Hematopoietic multipotent progenitor cell (in vitro differentiated cells): ENCODE results near the gene JMJD1C. TPM values are rescaled to one million over a fixed set of nuclear protein-coding genes. Genes with fewer than 3 reads are reported as not detected.
"Not testable (repeated sequence)": the region's sequence is repeated elsewhere in the genome, so short reads cannot be mapped to it uniquely, and the experiment has no call there.

ENCODE experiments used
- DNase-seq, 3 donors: peaks; one replicate each; pipeline ENCODE4 v3.0.0-alpha.2; 2011 to 2015; ENCODE audit warnings: low read depth in 2 of 3, low spot score in 2 of 3
- total RNA-seq: library from RNA; depleted of rRNA; stranded (reverse); fragments of >200 nt; gene quantifications from one replicate; pipeline ENCODE4 v1.2.3, GENCODE V29; 2012

Gene JMJD1C
- total RNA-seq, 1 donor: 177 TPM

DNA sequence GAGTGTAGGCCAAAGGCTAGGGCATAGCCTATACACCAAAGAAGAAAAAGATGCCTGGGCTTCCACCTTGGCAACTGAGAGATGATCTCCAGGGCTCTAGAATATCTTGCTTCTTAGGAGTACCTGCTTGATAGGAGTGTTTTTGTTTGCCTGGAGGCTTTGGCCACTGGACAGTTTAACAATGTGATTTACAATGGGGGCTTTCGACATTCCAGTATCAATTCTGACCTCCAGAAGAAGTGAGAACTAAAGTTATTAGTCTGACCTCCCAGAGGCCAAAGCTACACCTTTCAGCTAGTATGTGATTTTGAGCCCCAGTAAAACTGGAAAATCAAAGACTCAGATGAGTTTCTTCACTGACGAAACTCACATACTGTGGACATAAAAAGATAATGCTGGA, 96.1 kb downstream of the JMJD1C start:
- no peak for DNase-seq

DNA sequence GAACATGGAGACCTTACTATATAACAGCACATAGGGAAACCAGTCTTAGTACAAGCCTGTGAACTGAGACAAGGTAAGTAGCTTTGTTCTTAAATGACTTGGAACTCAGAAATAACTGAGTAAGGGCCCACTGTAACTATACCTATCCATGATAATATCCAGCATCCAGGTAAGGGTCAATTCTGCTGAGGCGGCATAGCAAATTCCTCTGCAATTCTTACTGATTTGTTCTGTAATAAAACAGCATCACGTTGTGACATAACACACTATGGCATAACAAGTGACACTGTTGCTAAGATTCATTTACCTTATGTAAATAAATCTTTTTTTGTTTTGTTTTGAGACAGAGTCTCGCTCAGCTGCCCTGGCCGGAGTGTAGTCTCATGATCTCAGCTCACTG, 97.4 kb downstream of the JMJD1C start:
- DNase-seq: no peak

DNA sequence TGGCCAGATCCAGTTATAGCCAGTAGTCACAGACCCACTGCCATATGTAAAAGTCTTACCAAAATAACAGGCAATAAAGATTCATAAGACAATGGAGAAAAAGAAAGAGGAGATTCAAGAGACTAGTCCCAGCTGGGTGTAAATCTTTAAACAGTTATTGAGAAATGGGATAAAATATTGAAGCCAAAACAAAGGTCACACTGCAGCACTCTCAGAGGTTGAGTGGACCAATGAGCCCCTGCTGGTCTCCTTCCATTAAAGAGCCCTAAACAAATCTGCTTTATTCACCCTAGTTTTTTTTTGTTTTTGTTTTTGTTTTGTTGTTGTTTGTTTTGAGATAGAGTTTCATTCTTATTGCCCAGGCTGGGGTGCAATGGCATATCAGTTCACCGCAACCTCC, 98.8 kb downstream of the JMJD1C start:
- DNase-seq: no peak

DNA sequence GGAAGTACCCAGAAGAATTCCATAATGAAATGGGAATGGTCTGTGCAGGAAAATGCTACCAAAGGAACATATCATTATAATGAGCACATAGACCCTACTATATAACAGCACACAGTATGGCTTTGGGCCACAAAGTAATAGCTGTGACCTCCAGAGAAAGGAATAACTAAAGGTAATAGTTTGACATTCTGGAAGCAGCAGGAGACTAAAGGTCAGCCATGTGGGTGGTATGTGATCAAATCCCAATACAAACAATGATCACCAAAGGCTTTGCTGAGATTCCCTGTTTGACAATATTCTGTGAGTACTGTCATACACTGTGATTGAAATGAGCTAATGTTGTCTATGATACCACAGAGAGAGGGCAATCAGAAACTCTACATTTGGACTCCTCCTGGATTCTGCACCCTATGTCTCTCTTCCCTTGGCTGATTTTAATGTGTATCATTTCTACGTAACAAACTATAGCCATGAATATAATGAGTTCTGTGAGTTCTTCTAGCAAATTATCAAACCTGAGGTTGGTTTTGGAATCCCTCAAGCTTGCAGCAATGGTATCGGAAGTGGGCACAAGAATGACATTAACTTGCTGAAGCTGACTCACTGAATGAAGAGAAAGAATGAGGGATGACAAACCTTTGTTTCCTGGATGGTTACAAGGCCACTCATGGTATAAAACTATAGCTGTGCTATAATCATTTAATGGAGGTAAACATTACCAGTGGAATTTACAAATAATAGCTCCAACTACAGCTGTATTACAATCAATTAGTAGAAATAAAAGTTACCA, 99.6 kb downstream of the JMJD1C start:
- no peak for DNase-seq

DNA sequence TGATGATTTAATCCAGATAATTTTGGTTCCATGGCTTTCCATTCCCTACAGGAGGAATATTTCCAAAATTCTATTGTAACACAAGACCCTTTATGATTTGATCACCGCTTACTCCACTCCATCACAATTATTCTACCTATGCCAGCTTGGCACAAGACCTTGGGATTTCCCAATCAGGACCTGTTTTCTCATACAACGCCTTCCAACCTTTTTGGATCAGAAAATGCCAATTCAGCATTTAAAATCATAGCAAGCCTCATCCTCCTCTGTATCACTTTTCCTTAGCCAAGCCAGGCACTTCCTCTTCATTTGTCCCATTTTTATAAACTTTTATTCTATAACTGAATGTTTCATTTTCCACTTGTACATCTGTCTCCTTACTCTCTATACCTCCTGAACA, 100.9 kb downstream of the JMJD1C start:
- DNase-seq: no peak

DNA sequence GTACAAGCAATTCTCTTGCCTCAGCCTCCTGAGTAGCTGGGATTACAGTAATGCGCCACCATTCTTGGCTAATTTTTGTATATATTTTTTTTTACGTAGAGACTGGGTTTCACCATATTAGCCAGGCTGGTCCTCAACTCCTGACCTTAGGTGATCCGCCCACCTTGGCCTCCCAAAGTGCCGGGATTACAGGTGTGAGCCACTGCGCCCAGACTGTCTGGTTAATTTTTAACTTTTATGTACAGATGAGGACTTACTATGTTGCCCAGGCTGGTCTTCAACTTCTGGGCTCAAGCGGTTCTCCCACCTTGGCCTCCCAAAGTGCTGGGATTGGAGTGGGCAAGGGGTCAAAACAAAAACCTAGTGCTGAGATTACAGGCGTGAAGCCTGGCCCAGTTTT, 101.8 kb downstream of the JMJD1C start:
- no peak for DNase-seq

DNA sequence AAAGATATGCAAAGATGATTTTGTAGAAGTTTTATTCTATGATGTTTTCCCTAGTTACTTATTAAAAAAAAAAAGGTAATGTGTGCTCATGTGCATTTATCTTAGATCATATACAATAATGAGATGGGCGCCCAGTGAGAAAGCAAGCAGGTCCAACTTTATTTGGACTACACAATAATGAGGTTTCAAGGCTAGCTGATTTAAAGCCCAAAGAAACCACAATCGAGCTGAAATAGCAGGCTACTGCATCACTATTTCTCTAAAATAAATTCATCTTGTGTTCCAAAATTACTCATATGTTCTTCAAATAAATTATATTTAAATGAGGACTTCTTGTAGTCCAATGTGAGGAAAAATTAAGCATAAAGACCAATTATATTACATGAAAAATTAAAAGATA, 110.1 kb downstream of the JMJD1C start:
- no peak for DNase-seq

DNA sequence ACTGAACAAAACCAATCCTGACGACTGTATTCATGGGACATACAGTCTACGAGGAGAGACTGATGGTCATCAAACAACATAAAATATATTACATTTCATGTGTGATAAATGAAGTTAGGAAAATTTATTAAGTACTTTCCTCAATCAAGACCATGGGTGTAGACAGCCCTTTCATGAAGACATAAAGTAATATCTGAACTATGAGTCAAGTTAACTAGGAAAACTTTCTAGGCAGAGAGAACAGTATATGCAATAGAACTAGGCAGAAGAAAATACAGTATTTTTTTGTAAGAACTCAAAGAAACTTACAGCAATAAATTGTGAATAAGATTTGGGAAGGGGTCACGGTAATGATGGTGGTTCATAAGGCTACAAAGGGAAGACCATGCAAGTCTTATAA, 112.8 kb downstream of the JMJD1C start:
- no peak for DNase-seq

DNA sequence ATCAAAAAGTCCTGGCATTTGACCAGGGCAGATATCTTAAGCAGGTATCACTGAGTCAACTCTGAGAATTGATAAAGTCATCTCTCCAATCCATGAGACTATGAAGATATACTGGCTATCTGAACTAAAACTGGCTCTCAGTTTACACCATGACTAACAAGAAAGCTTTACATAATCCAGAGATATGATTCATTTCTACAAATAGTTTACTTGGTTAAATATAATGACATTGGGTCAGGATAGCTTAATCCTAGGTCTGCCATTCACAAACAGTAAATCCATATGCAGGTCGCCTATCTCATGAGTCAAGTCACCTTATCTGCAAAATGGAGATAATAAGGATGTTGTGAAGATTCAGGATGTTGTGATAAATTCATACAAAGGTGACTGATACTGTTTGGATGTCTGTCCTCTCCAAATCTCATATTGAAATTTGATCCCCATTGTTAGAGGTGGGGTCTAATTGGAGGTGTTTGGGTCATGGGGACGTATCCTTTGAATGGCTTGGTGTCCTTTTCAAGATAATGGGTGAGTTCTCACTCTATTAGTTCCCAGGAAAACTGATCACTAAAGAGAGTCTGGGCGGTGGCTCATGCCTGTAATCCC, 117.4 kb downstream of the JMJD1C start:
- DNase-seq: no peak

DNA sequence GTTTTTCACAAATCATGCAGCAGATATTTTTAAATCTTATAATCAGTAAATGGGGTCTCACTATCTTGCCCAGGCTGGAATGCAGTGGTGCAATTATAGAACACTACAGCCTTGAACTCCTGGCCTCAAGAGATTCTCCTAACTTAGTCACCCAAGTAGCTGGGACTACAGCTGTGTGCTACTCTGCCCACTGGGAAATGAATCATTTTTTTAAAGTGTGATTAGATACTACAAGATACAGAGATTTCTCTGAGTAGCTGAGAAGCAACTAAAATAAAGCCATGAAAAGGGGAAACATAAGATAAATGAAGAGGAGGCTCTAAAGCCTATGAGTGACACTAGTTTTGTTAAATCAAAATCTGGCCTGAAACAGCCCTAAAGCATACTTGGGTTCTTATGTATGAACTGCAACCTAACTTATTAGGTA, 119.7 kb downstream of the JMJD1C start:
- no peak for DNase-seq

DNA sequence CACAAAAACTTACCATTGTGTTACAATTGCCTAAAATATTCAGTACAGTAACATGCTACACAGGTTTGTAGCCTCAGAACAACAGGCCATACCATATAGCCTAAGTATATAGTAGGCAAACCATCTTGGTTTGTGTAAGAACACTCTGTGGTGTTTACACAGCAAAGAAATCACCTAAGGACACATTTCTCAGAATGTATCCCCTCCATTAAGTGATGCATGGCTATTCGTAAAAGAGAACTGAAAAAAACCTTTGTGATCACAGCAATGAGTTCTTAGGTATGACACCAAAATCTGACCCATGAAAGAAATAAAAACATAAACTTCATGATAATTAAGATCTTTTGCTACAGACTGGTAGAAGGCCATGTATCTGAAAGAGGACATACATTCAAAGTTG, 121.5 kb downstream of the JMJD1C start:
- no peak for DNase-seq

DNA sequence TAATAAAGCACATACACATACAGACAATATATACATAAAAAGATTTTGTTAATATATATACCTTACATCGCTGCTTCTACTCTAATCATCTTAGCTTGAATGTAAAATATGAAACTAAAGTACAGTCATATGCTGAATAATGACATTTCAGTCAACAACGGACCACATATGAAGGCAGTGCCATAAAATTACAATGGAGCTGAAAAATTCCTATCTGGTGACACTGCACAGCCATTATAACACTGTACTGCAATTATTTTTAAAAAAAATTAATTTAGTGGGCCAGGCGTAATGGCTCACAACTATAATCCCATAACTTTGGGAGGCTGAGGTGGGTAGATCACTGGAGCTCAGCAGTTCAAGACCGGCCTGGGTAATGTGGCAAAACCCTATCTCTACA, 122.3 kb downstream of the JMJD1C start:
- DNase-seq: no peak

DNA sequence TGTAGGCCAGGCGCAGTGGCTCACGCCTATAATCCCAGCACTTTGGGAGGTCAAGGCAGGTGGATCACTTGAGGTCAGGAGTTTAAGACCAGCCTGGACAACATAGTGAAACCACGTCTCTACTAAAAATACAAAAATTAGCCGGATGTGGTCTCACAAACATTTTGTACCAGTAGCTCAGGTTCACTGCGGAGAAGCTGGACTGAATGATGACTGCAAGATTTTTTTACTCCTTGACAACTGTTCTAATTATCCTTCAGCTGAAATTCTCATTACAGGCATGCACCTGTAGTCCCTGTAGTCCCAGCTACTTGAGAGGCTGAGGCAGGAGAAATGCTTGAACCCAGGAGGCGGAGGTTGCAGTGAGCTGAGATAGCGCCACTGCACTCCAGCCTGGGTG, 126.1 kb downstream of the JMJD1C start:
- not testable (repeated sequence) for DNase-seq

DNA sequence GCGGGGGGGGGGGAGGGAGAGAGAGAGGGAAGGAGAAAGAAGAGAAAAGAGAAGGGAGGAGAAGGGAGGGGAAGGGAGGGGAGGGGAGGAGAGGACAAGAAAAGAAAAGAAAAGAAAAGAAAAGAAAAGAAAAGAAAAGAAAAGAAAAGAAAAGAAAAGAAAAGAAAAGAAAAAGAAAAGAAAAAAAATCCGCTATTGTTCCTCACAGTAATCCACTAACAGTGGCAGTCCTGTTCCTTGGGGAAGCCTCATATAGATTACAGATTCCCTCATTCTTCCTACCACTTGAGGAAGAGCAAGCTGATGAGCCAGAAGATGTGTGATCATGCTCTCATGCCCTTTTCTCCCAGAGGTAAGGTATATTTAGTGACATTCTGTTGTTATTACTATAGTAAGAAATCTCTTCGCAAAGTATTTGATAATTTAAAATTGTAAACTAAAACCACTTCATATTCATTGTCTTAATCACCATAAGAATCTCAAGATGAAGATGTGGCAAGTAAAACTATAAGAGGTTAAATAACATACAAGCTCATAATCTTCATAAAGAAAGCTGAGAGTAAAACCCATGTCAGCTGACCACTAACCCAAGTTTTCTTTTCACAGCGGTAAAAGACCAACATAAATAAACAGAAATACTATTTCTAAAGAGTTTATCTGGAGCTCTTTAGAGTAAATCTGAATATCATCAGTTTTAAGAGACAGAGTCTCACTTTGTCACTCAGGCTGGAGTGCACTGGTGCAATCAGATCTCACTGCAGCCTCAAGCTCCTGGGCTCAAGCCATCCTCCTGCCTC, 128.1 kb downstream of the JMJD1C start:
- no peak for DNase-seq

DNA sequence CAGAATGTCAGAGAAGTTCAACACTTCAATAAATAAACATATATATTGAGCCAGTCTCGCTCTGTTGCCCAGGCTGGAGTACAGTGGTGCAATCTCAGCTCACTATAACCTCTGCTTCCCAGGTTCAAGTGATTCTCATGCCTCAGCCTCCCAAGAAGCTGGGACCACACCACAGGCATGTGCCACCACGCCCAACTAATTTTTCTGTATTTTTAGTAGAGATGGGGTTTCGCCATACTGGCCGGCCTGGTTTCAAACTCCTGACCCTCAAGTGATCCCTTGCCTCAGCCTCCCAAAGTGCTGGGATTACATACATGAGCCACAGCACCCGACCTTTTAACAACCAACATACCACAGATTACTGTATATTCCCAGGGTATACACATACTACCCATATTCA, 134.2 kb downstream of the JMJD1C start:
- DNase-seq: no peak

DNA sequence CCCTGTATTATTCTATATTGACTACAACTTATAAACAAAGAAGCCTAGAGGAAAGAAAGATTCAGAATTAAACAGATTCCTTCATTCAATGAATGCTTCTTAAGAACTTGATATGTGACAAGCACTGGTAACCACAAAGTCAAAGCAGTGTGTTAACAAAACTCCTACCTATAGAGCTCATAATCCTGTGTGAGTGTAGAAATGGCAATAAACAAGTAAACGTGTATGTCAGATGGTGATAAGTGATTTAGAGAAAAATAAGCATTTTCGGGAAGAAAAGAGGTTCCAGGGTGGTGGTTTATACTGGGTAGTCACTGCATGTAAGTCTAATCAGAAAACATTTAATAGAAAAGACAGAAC, 141.3 kb downstream of the JMJD1C start:
- no peak for DNase-seq

DNA sequence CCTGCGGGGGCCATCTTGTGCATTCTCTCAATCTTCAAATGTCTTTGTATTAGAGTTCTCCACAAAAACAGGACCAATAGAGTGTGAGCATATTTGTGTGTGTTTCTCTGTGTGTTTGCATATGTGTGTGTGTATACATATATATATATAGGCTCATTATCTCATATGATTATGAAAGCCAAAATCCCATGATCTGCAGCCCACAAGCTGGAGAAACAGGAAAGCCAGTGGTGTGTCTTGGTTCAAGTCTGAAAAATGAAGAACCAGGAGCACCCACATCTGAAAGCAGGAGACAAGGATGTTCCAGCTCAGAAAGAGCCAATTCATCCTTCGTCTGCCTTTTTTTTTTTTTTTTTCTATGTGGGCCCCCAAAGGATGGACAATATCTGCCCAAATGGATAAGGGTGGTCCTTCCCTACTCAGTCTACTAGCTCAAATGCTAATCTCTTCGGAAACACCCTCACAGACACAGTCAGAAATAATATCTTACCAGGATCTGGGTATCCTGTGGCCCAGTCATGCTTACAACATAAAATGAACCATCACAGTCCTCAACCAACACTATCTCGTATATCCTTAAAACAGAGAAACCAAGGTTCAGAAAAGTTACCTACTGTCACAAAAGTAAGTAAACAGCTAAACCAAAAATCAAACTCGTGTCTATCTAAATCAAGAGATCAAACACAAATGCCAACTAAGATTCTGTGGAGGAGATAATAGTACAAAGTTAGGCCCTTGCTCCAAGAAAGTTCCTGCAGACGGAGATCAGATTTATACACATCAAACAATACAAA, 141.9 kb downstream of the JMJD1C start:
- no peak for DNase-seq

DNA sequence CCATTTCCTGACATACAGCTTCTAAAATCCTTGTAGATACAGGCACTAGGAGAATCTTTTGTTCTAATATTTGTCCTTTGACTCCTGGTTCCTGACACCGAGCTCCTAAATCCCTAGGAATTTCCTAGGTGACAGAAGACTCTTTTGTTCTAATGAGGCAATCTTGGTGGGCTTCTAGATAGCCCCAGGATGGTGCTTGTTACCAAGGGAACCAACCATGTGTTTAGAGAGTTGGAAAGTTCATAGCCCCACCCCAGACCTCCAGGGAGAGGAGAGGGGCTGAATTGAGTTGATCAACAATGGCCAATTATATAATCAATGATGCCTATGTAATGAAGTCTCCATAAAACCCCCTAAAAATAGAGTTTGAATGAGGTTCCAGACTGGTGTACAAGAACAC, 145.1 kb downstream of the JMJD1C start:
- DNase-seq: no peak

DNA sequence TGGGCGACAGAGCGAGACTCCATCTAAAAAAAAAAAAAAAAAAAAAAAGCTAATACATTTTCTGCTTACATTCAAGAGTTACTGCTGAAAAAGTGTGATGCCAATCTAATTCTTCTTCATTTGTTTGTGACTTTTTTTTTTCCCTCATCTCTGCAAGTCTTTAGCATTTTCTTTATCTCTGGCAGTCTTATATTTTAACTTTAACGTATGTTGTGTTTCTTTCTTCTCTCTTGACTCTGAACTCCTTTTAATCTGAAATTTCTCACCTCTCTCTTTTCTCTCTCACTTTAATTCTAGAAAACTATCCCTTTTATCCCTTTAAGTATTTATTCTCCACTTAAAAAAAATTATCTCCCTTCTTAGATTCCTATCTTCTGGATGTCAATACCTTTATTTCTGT, 146.5 kb downstream of the JMJD1C start:
- no peak for DNase-seq

DNA sequence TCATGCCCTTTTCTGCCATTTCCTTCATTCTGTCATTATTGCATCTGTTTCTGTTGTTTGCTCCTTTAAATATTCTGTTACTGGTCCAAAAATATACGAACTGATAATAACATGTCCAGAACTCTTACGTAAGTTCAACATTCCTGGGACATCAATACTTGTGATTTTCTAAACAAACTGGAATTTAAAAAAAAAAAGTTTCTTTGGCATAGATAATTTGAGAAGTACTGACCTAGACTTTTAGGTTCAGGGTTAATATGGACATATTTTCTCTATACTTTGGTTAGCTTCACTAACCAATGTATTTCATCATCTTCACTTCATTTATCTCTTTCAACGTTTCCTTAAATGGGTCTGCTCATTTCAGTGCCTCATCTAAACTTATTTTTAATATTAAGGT, 147.3 kb downstream of the JMJD1C start:
- no peak for DNase-seq

DNA sequence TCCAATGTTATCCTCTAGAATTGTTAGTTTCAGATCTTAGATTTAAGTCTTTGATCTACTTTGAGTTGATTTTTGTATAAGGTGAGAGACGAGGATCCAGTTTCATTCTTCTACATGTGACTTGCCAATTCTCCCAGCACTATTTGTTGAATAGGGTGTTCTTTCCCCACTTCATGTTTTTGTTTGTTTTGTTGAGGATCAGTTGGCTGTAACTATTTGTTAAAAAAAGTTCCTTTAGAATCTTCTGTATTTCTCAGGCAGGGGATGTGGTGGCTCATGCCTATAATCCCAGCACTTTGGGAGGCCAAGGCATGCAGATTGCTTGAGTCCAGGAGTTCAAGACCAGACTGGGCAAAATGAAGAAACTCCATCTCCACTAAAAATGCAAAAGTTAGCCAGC, 151.8 kb downstream of the JMJD1C start:
- no peak for DNase-seq
